Measurements from ENCODE around the gene DDX27. TPM values are rescaled to one million over a fixed set of nuclear protein-coding genes. Genes with fewer than 3 reads are reported as not detected.
"Not testable (repeated sequence)": the region's sequence is repeated elsewhere in the genome, so short reads cannot be mapped to it uniquely, and the experiment has no call there.

DDX27 gene
- total RNA-seq, 1 donor from 2014 or later = 17.3 TPM

DNA sequence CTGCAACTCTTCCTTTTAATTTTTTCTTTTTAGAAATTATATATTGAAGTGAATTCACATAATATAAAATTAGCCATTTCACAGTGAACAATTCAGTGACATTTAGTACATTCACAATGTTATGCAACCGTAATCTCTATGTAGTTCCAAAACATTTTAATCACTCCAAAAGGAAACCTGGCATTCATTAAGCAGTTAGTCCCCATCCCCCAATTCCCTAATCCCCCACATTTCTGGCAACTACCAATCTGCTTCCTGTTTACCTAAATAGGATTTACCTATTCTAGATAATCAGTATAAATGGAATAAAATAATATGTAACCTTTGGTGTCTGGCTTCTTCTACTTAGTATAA, 8.5 kb upstream of the DDX27 start:
- H3K4me3 ChIP-seq = no peak overlapping the region
- H3K27ac ChIP-seq = no peak overlapping the region
- no peaks in the 10 kb centered on the region for H3K27me3 ChIP-seq
- H3K9me3 ChIP-seq = peaks cover 6 to 9% of the 10 kb centered on the region in 2 donors
- TF ChIP-seq, protein P1, sequence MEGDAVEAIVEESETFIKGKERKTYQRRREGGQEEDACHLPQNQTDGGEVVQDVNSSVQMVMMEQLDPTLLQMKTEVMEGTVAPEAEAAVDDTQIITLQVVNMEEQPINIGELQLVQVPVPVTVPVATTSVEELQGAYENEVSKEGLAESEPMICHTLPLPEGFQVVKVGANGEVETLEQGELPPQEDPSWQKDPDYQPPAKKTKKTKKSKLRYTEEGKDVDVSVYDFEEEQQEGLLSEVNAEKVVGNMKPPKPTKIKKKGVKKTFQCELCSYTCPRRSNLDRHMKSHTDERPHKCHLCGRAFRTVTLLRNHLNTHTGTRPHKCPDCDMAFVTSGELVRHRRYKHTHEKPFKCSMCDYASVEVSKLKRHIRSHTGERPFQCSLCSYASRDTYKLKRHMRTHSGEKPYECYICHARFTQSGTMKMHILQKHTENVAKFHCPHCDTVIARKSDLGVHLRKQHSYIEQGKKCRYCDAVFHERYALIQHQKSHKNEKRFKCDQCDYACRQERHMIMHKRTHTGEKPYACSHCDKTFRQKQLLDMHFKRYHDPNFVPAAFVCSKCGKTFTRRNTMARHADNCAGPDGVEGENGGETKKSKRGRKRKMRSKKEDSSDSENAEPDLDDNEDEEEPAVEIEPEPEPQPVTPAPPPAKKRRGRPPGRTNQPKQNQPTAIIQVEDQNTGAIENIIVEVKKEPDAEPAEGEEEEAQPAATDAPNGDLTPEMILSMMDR (IDR thresholded peaks at IDR 0.05) = no peak
- no peaks in the 10 kb centered on the region for H3K4me1 ChIP-seq
- no peaks in the 10 kb centered on the region for H3K36me3 ChIP-seq
- intact Hi-C loops (cut with DNase I) = no loop called here
- no peak for DNase-seq (ENCODE audit: low spot score in 2 of 2)

DNA sequence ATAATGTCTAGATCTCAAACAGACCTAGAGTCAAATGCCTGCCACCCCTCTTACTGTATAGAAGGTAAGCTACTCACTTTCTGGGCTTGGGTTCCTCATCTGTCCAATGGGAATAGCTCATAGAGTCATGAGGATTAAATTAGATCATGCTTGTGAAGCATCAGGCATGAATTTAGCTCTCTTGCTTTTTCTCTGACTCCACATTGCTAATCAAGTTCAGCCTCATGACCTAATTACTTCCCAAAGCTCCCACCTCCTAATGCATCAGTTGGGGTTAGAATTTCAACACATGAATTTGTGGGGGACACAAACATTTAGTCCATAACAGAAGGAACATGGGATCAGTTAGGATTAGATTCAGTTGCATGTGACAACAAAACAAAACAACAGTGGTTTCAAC, 4.6 kb upstream of the DDX27 start:
- H3K36me3 ChIP-seq = no peaks in the 10 kb centered on the region
- no peaks in the 10 kb centered on the region for H3K27me3 ChIP-seq
- no peak overlapping the region for H3K4me3 ChIP-seq
- intact Hi-C loops (cut with DNase I) = no loop called here
- H3K27ac ChIP-seq = no peak overlapping the region
- DNase-seq (ENCODE audit: low spot score in 2 of 2) = no peak
- TF ChIP-seq, protein P1 (IDR thresholded peaks at IDR 0.05) = no peak
- peaks cover 6 to 8% of the 10 kb centered on the region in 2 donors for H3K9me3 ChIP-seq
- H3K4me1 ChIP-seq = peaks cover 0 to 2% of the 10 kb centered on the region in 2 donors

DNA sequence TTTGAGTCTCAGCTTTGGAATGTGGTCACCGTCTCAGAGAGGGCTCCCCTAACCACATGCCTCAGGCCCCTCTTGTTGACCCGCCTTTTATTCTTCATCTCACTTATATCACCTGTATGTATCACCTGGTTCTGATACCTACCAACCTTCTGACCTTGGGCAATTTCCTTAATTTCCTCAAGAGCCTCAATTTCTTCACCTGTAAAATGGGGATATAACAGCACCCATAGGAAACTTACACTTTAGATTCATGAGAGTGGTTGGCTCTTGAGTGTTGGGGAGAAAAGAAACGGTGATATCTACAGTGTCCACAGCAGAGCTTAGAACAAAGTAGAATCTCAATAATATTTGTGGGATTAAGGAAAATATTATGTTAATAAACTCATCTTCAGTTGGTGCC, 4.0 kb upstream of the DDX27 start:
- TF ChIP-seq, protein P1 (IDR thresholded peaks at IDR 0.05) = no peak
- intact Hi-C loops (cut with DNase I) = loop anchor here (5.0 kb wide), 1 partner anchor 48 kb away; no protein-coding TSS in a partner anchor
- H3K27me3 ChIP-seq = no peaks in the 10 kb centered on the region
- no peaks in the 10 kb centered on the region for H3K36me3 ChIP-seq
- DNase-seq (ENCODE audit: low spot score in 2 of 2) = no peak
- peaks cover 1 to 5% of the 10 kb centered on the region in 2 donors for H3K4me1 ChIP-seq
- no peak overlapping the region for H3K27ac ChIP-seq
- H3K9me3 ChIP-seq = peaks cover 0 to 1% of the 10 kb centered on the region in 2 donors
- H3K4me3 ChIP-seq = no peak overlapping the region

DNA sequence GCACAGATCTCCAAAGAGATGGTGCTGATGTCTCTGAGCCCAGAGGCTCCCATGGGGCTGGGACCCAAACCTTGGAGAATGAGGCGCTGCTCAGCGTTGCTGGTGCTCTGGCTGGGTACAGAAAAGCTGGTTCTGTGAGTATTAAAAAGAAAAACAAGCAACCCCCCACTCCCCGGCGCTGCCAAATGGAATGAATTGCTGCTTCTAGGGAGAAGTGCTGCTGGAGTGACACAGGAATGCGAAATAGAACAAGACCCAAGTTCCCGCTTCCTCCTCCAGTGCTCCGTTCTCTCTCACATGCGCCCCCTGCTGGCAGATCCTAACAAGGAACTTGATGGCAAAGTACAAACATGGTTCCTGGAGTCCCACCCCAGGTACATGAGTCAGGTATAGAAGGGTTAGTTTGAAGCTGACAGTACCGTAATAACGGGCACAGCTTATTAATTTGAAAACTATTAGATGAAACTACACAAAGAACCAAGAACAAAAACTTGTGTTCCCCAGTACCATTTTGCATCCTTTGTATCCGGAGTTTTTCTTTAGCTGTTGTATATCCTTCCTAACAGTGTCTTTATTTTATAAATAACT, 2.1 kb upstream of the DDX27 start:
- Histone ChIP-seq H3K4me3 (peak overlapping the region in 1 of 2 donors; percentile 43), H3K36me3 (peaks cover 6 to 7% of the 10 kb centered on the region in 2 donors), H3K27ac (peak overlapping the region in 1 of 2 donors; percentile 5), H3K4me1 (peaks cover 3 to 11% of the 10 kb centered on the region in 2 donors), H3K9me3 (no peaks in the 10 kb centered on the region), H3K27me3 (no peaks in the 10 kb centered on the region)
- DNase-seq (ENCODE audit: low spot score in 2 of 2) = peak; percentile 72 to 98
- TF ChIP-seq, protein P1 (IDR thresholded peaks at IDR 0.05) = peak; percentile 83 to 88 (median 86)
- intact Hi-C loops (cut with DNase I) = loop anchor here (1.0 to 5.0 kb wide), 2 partner anchors 50 to 84 kb away; no protein-coding TSS in a partner anchor

DNA sequence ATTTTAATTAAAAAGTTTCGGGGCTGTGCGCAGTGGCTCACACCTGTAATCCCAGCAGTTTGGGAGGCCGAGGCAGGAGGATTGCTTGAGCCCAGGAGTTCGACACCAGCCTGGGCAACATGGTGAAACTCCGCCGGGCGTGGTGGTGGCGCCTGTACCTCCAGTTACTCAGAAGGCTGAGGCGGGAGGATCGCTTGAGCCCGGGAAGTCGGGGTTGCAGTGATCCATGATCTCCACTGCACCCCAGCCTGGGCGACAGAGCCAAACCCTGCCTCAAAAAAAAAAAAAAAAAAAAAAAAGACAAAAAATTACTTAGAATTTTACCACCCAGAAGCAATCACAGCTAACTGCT, 501 bp upstream of the DDX27 start:
- not testable (repeated sequence) for DNase-seq (ENCODE audit: low spot score in 2 of 2)
- intact Hi-C loops (cut with DNase I) = loop anchor here (1.0 to 5.0 kb wide), 4 partner anchors 30 to 172 kb away; partner anchors contain the start of genes CSE1L, STAU1 and ZNFX1
- H3K4me3 ChIP-seq = peak overlapping the region in 1 of 2 donors; percentile 80

DNA sequence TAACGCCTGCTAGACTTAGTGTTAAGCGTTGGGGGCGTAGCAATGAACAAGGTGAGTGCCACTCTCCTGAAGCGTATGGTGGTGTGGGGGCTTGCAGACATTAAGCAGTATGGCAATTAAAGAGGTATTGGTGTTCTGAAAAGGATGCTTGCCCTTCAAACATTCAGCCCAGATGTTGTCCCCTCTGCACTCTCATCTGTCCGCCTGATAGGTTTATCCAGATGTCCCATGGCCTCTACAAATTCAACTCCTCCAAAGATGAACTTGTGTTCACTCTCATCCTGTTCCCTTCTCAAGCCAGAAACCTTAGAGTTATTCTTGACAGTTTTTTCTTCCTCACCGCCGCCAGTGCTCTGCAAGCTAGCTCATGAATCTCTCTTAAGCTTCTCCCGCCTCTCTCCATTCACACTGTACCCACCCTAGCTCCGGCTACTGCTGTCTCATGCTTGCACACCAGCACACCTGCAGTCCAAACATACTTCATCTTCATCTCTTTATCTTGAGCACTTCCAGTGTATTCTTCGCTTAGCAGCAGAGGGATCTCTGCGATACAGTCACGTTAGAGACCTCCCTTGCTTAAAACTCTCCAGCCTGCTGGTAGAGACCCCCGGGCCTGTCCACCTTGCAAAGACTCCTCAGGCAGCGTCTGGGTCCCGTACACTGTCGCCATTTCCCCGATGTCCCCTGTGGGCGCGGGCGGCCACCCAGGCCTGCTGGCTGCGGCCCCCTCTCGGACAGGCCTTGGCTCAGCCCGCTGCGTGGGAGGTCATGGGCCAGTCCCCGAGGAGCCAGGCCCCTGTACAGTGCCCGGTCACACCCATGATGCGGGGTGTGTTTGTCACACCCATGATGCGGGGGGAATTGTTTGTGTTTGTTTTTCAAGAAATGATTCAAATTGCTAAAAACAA, 962 bp downstream of the DDX27 start:
- Histone ChIP-seq H3K27me3 (no peaks in the 10 kb centered on the region), H3K9me3 (no peaks in the 10 kb centered on the region), H3K27ac (peak overlapping the region; percentile 81 to 88), H3K4me1 (peaks cover 3 to 11% of the 10 kb centered on the region in 2 donors), H3K4me3 (peak overlapping the region; percentile 80 to 87), H3K36me3 (peaks cover 37 to 38% of the 10 kb centered on the region in 2 donors)
- intact Hi-C loops (cut with DNase I) = loop anchor here (1.0 to 5.0 kb wide), 4 partner anchors 32 to 173 kb away; partner anchors contain the start of genes CSE1L, STAU1 and ZNFX1
- no peak for DNase-seq (ENCODE audit: low spot score in 2 of 2)
- TF ChIP-seq, protein P1 (IDR thresholded peaks at IDR 0.05) = no peak

More for the DNA sequence above, 501 bp upstream of the DDX27 start:
- H3K27me3 ChIP-seq, H3K9me3 ChIP-seq: not testable (repeated sequence)
- Histone ChIP-seq H3K27ac (peak overlapping the region; percentile 40 to 88), H3K4me1 (peaks cover 3 to 11% of the 10 kb centered on the region in 2 donors), H3K36me3 (peaks cover 22 to 23% of the 10 kb centered on the region in 2 donors)

Measured in ascending aorta (tissue), 2 donors.